GM12892 (cell line): Measurements from ENCODE around the gene TEX13D.

ENCODE experiments used
- POLR2A ChIP-seq: IDR thresholded peaks from 2 replicates; pipeline ENCODE4 v1.6.1; 2011; ENCODE audit warnings: low read depth, low read length, control low read depth
- POLR2AphosphoS5 ChIP-seq: IDR thresholded peaks from 2 replicates; pipeline ENCODE4 v1.6.1; 2011; ENCODE audit warnings: low read depth, low read length, control low read depth

DNA sequence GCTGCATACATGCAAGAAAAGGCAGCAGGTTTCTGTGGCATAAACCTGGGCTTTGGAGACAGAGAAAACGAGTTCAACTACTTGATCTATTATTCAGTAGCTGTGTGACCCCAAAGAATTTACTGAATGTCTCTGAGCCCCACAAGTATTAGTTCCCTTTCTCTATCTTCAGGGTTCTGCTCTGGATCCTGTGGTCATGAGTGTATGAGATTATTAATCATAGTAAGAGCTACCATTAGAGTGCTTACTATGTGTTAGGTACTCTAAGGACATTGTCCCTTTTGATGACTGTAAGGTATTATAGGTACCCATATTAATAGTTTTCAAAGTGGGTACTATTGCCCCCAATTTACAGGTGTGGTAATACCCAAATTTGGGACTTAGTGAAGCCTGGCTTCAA lies 5.5 kb downstream of the TEX13D start:
- TF ChIP-seq POLR2A (no peak), POLR2AphosphoS5 (no peak)
